Activated gamma-delta T cell treated with anti-CD3 and anti-CD28 coated beads, Interleukin-2, amount 50 U/mL, for 16 hours (primary cell): ENCODE results near the gene PDLIM4.

Experiments
- DNase-seq: peaks from one replicate; pipeline ENCODE4 v3.0.0-alpha.2; 2020; ENCODE audit warnings: low read depth

Gene PDLIM4

DNA sequence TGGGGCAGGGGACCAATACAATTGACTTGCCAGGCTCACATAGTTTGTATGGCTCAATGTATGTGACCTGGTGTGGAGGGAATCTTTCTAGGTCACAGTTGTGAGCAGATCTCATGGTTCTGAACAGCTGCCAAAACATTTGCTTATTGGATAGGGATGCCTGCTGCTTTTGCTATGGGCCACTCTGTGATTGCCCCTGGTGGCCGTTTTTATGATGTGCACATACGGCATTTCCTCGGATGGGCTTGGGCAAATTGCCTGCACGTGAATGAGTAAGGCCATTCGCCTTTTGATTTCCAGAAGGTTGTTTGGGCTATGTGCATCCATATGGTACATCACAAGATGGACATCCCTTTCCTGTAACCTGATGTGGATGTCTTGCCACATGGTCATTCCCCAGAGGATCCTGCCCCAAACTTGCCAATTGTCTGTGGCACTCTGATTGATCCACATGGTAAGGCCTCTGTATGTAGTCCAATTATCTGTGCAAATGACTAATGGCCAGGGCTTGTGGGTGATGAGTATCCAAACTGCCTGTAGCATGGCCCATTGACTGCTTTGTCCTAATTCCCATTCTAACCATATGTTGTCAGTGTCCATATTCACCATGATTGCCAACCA is 26.0 kb downstream of the PDLIM4 start:
- DNase-seq, result no peak

- no peak for DNase-seq
Observed at GRCh38 chr5:132289097-132289496, 31.6 kb downstream of the PDLIM4 start.

- DNase-seq, result no peak
Observed at GRCh38 chr5:132291026-132291425, 33.5 kb downstream of the PDLIM4 start.

DNA sequence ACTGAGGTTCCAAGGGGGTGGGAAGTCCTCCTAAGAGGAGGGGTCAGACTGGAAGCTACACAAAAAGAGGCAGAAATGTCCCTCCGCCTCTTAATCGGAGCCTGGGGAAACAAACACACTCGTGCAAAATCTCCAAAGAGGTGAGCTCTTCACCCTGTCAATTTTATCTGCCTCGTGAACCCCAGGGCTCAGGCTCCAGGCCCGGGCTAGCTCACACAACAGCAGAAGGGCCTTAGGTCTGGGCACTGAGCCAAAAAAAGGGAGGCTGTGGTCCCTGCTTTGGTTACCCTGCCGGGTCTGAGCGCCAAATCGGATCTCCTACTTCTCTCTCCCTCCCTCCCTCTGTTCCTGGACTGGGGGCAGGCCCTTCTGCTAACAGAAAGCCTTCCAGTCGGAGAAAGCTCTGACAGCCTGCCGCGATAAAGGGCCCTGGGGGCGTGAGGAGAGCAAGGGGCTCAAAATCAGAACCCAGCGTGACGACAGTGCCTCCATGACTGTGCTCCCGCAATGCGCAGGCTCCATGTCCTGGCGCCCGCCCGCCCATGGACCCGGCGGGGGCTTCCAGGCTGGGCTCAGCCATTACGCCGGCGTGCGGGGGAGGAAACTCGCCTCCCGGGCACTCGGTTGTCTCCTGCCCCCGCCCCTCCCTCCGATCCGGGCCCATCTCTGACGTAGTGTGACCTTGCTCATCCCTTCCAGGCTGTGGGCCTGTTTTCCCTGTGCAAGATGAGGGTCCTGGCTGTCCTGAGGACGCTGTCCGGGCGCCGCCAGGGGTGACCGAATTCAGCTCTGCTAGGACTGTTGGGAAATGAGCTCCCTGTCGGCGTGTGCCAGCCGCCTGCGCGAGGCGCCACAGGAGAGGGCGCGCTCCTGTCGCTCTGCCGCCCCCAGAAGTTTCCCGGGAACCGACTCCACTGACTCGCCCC is 35.8 kb downstream of the PDLIM4 start:
- peak; percentile 55 for DNase-seq

GRCh38 chr5:132293992-132294727 is 36.7 kb downstream of the PDLIM4 start, which contains the start of gene SLC22A4:
SLC22A4 (plus strand) TSS chr5:132294394; CDS start chr5:132294617, 223 bp downstream.
- DNase-seq, result peak; percentile 68

GRCh38 chr5:132294728-132295504 is 37.4 kb downstream of the PDLIM4 start:
- DNase-seq, result peak; percentile 55

GRCh38 chr5:132295505-132296411 is 38.3 kb downstream of the PDLIM4 start:
- no peak for DNase-seq

GRCh38 chr5:132296412-132297016 is 39.0 kb downstream of the PDLIM4 start:
- no peak for DNase-seq

- DNase-seq, result no peak
Observed at GRCh38 chr5:132297211-132297940, 39.9 kb downstream of the PDLIM4 start.

DNA sequence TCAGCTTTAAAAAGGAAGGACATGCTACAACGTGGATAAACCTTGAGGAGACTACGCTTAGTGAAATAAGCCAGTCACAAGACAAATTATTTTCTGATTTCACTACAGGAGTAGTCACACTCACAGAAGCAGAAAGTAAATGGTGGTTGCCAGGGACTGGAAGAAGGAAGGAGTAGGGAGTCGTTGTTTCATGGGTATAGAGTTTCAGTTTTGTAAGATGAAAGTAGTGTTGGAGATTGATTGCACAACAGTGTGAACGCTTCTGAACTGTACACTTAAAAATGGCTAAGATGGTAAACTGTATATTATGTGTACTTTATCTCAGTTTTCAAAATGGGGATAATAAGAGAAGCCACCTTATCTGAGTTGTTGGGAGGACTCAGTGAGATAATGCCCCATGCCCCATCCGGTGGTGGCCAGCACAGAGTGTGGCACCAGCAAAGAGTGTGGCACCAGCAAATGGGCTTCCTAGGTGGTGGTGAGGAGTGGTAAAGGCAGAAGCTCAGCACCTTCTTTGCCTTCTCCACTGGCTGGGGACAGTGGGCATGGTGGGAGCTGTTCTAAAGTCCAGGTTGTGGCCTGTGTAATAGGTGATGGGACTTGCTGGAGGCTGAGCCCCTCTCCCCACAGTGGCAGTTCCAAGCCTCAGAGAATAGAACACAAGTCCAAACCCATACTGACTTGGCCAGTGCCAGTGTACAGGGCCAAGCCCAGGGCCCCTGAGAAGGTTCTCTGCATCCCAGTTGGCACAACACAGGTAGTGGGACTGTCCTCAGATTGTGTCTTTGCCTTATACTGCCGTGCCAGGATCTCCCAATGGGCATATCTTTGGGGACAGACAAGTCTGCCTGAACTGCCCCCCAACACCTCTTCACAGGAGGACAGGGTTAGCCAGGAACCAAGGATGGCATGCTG is 41.1 kb downstream of the PDLIM4 start:
- no peak for DNase-seq

DNA sequence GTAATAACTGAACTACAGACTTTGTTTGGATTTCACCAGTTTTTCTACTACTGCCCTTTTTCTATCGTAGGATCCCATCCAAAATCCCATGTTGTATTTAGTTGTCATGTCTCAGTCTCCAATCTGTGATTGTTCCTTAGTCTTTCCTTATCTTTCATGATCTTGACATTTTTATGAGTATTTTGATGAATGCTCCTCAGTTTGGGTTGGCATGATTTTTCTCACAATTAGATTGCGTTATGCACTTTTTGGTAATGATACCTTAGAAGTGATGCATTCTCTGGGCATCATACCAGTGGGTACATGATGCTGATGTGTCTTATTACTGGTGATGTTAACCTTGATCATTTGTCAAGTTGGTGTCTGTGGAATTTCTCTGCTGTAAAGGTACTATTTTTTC is 42.4 kb downstream of the PDLIM4 start:
- DNase-seq, result no peak

GRCh38 chr5:132300577-132301343 is 43.3 kb downstream of the PDLIM4 start:
- DNase-seq, result no peak

- no peak for DNase-seq
Observed at GRCh38 chr5:132301344-132302271, 44.1 kb downstream of the PDLIM4 start.

GRCh38 chr5:132302413-132302812 is 44.9 kb downstream of the PDLIM4 start:
- DNase-seq, result no peak

GRCh38 chr5:132303589-132303988 is 46.1 kb downstream of the PDLIM4 start:
- no peak for DNase-seq

DNA sequence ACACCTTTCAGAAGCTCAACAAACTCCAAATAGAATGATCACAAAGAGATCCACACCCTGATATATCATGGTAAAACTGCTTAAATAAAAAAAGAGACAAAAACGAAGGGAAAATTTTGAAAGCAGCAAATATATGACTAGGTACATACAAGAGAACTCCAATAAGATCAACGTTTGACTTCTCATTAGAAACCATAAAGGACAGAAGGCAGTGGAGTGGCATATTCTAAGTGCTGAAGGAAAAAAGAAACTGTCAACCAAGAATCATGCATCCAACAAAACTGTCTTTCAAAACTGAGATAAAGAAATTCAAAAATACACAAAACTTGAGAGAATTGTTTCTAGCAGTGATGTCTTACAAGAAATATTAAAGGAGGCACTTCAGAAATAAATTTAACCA is 47.9 kb downstream of the PDLIM4 start:
- no peak for DNase-seq

DNA sequence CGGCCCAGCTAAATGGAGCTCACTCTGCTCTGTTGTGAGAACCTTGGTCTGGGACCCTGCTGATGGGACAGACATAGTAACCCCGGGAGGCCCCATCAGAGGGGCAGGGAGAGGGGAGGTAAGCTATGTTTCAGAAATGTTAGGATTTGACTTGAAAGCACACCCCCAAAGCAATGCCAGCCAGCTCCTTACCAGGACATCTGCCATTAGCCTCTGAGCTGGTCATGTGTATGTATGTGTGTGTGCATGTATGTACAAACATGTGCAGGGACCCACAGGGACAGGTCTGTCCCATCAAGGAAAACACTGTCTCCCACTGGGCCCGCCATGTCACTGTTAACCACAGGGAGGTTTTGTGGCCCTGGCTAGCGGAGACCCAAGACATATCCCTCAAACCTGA is 51.2 kb downstream of the PDLIM4 start:
- no peak for DNase-seq
